Stomach smooth muscle (tissue), 2 donors: ENCODE data around the gene TMEM38A.
"Not testable (repeated sequence)": the region's sequence is repeated elsewhere in the genome, so short reads cannot be mapped to it uniquely, and the experiment has no call there.

ENCODE experiments used
- H3K27ac ChIP-seq: one replicate; pipeline ENCODE4 v1.7.0; 2013; ENCODE audit warnings: mild to moderate bottlenecking, low read length, inconsistent platforms
- H3K27me3 ChIP-seq, 2 donors: one replicate each; pipeline ENCODE4 v1.7.0; 2013; ENCODE audit warnings: low read length in 2 of 2; ENCODE audit not compliant: insufficient read depth in 2 of 2, control insufficient read depth in 1 of 2
- H3K36me3 ChIP-seq, 2 donors: one replicate each; pipeline ENCODE4 v1.7.0; 2013; ENCODE audit warnings: low read length in 2 of 2; ENCODE audit not compliant: control insufficient read depth in 2 of 2, insufficient read depth in 2 of 2
- H3K4me1 ChIP-seq: one replicate; pipeline ENCODE4 v1.7.0; 2013; ENCODE audit warnings: low read length; ENCODE audit not compliant: control insufficient read depth, insufficient read depth
- H3K4me3 ChIP-seq, 2 donors: one replicate each; pipeline ENCODE4 v1.7.0; 2013; ENCODE audit warnings: low read length in 2 of 2
- H3K9ac ChIP-seq, 2 donors: one replicate each; pipeline ENCODE4 v1.7.0; 2013; ENCODE audit warnings: low read length in 2 of 2, mild to moderate bottlenecking in 1 of 2
- H3K9me3 ChIP-seq, 2 donors: one replicate each; pipeline ENCODE4 v1.7.0; 2013; ENCODE audit warnings: low read length in 2 of 2; ENCODE audit not compliant: control insufficient read depth in 2 of 2
- donor health status: healthy.
- donor health status: Pancreatic carcinoma.

Gene TMEM38A

GRCh38 chr19:16676101-16676798 is 15.3 kb downstream of the TMEM38A start:
- H3K4me1 ChIP-seq, result no peaks in the 10 kb centered on the region
- H3K27me3 ChIP-seq, result no peaks in the 10 kb centered on the region
- H3K36me3 ChIP-seq, result peaks cover 0 to 10% of the 10 kb centered on the region in 2 donors
- H3K9me3 ChIP-seq, result no peaks in the 10 kb centered on the region
- H3K4me3 ChIP-seq, result no peak overlapping the region
- no peak overlapping the region for H3K9ac ChIP-seq
- H3K27ac ChIP-seq, result no peak overlapping the region

GRCh38 chr19:16677055-16677454 is 16.1 kb downstream of the TMEM38A start:
- H3K27me3 ChIP-seq, result no peaks in the 10 kb centered on the region
- no peak overlapping the region for H3K27ac ChIP-seq
- H3K9ac ChIP-seq, result no peak overlapping the region
- peaks cover 1 to 16% of the 10 kb centered on the region in 2 donors for H3K36me3 ChIP-seq
- H3K4me3 ChIP-seq, result no peak overlapping the region
- H3K4me1 ChIP-seq, result no peaks in the 10 kb centered on the region
- H3K9me3 ChIP-seq, result no peaks in the 10 kb centered on the region

- Histone ChIP-seq H3K27me3 (no peaks in the 10 kb centered on the region), H3K36me3 (peaks cover 5 to 18% of the 10 kb centered on the region in 2 donors), H3K4me1 (no peaks in the 10 kb centered on the region), H3K27ac (no peak overlapping the region), H3K9me3 (no peaks in the 10 kb centered on the region), H3K4me3 (no peak overlapping the region), H3K9ac (no peak overlapping the region)
Measured at GRCh38 chr19:16678498-16678897, 17.6 kb downstream of the TMEM38A start.

- Histone ChIP-seq H3K4me1 (no peaks in the 10 kb centered on the region), H3K36me3 (peaks cover 5 to 18% of the 10 kb centered on the region in 2 donors), H3K27me3 (no peaks in the 10 kb centered on the region), H3K4me3 (no peak overlapping the region), H3K9me3 (no peaks in the 10 kb centered on the region), H3K9ac (no peak overlapping the region), H3K27ac (no peak overlapping the region)
Measured at GRCh38 chr19:16679811-16680210, 18.9 kb downstream of the TMEM38A start.

- Histone ChIP-seq H3K9ac (no peak overlapping the region), H3K36me3 (peaks cover 5 to 18% of the 10 kb centered on the region in 2 donors), H3K27me3 (no peaks in the 10 kb centered on the region), H3K4me1 (no peaks in the 10 kb centered on the region), H3K27ac (no peak overlapping the region), H3K9me3 (no peaks in the 10 kb centered on the region), H3K4me3 (no peak overlapping the region)
Measured at GRCh38 chr19:16682539-16682938, 21.6 kb downstream of the TMEM38A start.

- H3K4me3 ChIP-seq, result no peak overlapping the region
- H3K27ac ChIP-seq, result no peak overlapping the region
- no peaks in the 10 kb centered on the region for H3K27me3 ChIP-seq
- H3K9me3 ChIP-seq, result no peaks in the 10 kb centered on the region
- H3K36me3 ChIP-seq, result peaks cover 5 to 18% of the 10 kb centered on the region in 2 donors
- H3K4me1 ChIP-seq, result no peaks in the 10 kb centered on the region
- no peak overlapping the region for H3K9ac ChIP-seq
Measured at GRCh38 chr19:16684216-16684615, 23.3 kb downstream of the TMEM38A start.

GRCh38 chr19:16688084-16688483 is 27.1 kb downstream of the TMEM38A start:
- H3K9ac ChIP-seq, result no peak overlapping the region
- no peak overlapping the region for H3K4me3 ChIP-seq
- no peaks in the 10 kb centered on the region for H3K27me3 ChIP-seq
- no peak overlapping the region for H3K27ac ChIP-seq
- H3K9me3 ChIP-seq, result peaks cover 0 to 4% of the 10 kb centered on the region in 2 donors
- no peaks in the 10 kb centered on the region for H3K4me1 ChIP-seq
- H3K36me3 ChIP-seq, result no peaks in the 10 kb centered on the region

- no peaks in the 10 kb centered on the region for H3K27me3 ChIP-seq
- H3K9me3 ChIP-seq, result peaks cover 2 to 3% of the 10 kb centered on the region in 2 donors
- H3K9ac ChIP-seq, result no peak overlapping the region
- H3K36me3 ChIP-seq, result no peaks in the 10 kb centered on the region
- H3K4me1 ChIP-seq, result no peaks in the 10 kb centered on the region
- no peak overlapping the region for H3K4me3 ChIP-seq
- H3K27ac ChIP-seq, result no peak overlapping the region
Measured at GRCh38 chr19:16698914-16699313, 38.0 kb downstream of the TMEM38A start.

GRCh38 chr19:16702123-16702522 is 41.2 kb downstream of the TMEM38A start:
- Histone ChIP-seq H3K9ac (no peak overlapping the region), H3K9me3 (no peaks in the 10 kb centered on the region), H3K27ac (no peak overlapping the region), H3K4me1 (no peaks in the 10 kb centered on the region), H3K27me3 (no peaks in the 10 kb centered on the region), H3K4me3 (no peak overlapping the region), H3K36me3 (no peaks in the 10 kb centered on the region)

GRCh38 chr19:16703677-16704076 is 42.7 kb downstream of the TMEM38A start:
- H3K36me3 ChIP-seq, result no peaks in the 10 kb centered on the region
- H3K4me3 ChIP-seq, result no peak overlapping the region
- no peak overlapping the region for H3K27ac ChIP-seq

GRCh38 chr19:16710870-16711269 is 49.9 kb downstream of the TMEM38A start:
- not testable (repeated sequence) for H3K27ac ChIP-seq, H3K27me3 ChIP-seq, H3K9me3 ChIP-seq, H3K4me1 ChIP-seq, H3K4me3 ChIP-seq, H3K9ac ChIP-seq, H3K36me3 ChIP-seq

More at GRCh38 chr19:16703677-16704076, 42.7 kb downstream of the TMEM38A start:
- H3K9me3 ChIP-seq, result no peaks in the 10 kb centered on the region
- H3K27me3 ChIP-seq, result no peaks in the 10 kb centered on the region
- H3K4me1 ChIP-seq, result no peaks in the 10 kb centered on the region
- H3K9ac ChIP-seq, result no peak overlapping the region
